ENCODE measurements around the gene KRT9.

- TF ChIP-seq CTCF (IDR thresholded peaks at IDR 0.05) (no peak), POLR2A (IDR thresholded peaks at IDR 0.05) (no peak)
Measured at GRCh38 chr17:41527063-41528023, 44.5 kb downstream of the KRT9 start.

Measured in esophagus squamous epithelium (tissue), 4 donors.